ENCODE data around the gene SHKBP1. TPM values are rescaled to one million over a fixed set of nuclear protein-coding genes. Genes with fewer than 3 reads are reported as not detected.

The SHKBP1 gene
- total RNA-seq, 2 experiments from 2014 or later, result 49.4 to 115 TPM

DNA sequence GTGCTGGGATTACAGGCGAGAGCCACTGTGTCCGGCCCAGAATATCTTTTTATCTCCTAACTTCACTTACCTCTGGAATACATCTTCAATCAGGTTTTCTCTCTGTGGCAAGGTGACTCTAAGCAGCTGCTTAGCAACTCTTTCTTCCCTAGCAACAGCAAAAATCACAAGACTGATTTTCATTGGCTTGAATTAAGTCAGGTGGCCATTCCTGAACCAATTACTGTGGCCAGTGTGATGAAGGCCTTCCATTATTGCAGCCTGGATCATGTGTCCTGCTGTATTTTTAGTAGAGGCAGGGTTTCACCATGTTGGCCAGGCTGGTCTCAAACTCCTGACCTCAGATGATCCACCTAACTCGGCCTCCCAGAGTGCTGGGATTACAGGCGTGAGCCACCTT lies 15.5 kb downstream of the SHKBP1 start:
- BruUV-seq (replicated peaks), result no TSS peak
- H3K9me2 ChIP-seq (ENCODE audit: insufficient read depth, low read length), result no peaks in the 10 kb centered on the region
- no peak for TF ChIP-seq CTCF (conservative IDR thresholded peaks at IDR 0.05; ENCODE audit: low read length)
- TF ChIP-seq EZH2phosphoT487 (IDR thresholded peaks at IDR 0.05; ENCODE audit: borderline replicate concordance, low read depth, low read length), result no peak
- intact Hi-C loops (cut with micrococcal nuclease; ENCODE audit: unreplicated experiment), result no loop called here
- no peak overlapping the region for H2AFZ ChIP-seq (ENCODE audit: low read length)
- no peaks in the 10 kb centered on the region for H3K36me3 ChIP-seq (ENCODE audit: insufficient read depth, low read length)
- no peaks in the 10 kb centered on the region for H3K9me3 ChIP-seq (ENCODE audit: low read length)
- peak; percentile 79 for DNase-seq (ENCODE audit: low spot score)
- no peak overlapping the region for H3K27ac ChIP-seq (ENCODE audit: low read depth, low read length, poor library complexity, severe bottlenecking)
- H3K4me2 ChIP-seq (ENCODE audit: low read length), result no peak overlapping the region
- no peaks in the 10 kb centered on the region for H3K79me2 ChIP-seq (ENCODE audit: insufficient read depth, low read depth, low read length)
- no peak overlapping the region for H3K4me3 ChIP-seq (ENCODE audit: low read depth, low read length, poor library complexity, severe bottlenecking)
- peaks cover 17% of the 10 kb centered on the region for H3K4me1 ChIP-seq (ENCODE audit: insufficient read depth, low read length, poor library complexity, severe bottlenecking)
- ChIA-PET CTCF (ENCODE audit: unreplicated experiment) (no interaction called here), POLR2A (no interaction called here)
- no peaks in the 10 kb centered on the region for H4K20me1 ChIP-seq (ENCODE audit: insufficient read depth, low read length)

DNA sequence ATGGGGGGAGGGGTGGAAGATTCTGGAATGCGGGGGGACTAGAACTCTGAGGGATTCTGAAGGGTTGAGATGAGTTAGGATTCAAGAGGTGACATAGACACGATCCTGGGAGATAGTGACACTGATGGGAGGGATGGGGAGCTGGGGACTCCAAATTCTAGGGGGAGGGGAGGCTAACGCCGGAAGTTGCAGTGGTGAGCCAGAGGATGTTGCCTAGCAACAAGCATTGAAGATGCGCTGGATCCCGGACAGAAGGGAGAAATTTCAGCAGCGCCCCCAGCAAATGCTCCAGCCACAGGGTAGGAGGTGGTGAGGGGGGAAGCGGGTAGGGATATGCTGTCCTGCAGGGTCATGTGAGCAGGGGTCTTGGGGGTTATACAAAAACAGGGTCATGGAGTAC lies 17.6 kb downstream of the SHKBP1 start:
- intact Hi-C loops (cut with micrococcal nuclease; ENCODE audit: unreplicated experiment), result no loop called here
- ChIA-PET CTCF (ENCODE audit: unreplicated experiment) (interaction anchor here (1.3 kb wide), 1 partner anchor 9 kb away, joined by 5 read pairs; no protein-coding TSS in a partner anchor), POLR2A (no interaction called here)
- Histone ChIP-seq H3K4me3 (ENCODE audit: low read depth, low read length, poor library complexity, severe bottlenecking) (peak overlapping the region; percentile 6), H4K20me1 (ENCODE audit: insufficient read depth, low read length) (no peaks in the 10 kb centered on the region), H3K36me3 (ENCODE audit: insufficient read depth, low read length) (no peaks in the 10 kb centered on the region), H3K9me3 (ENCODE audit: low read length) (no peaks in the 10 kb centered on the region), H2AFZ (ENCODE audit: low read length) (peak overlapping the region; percentile 24; the same call in 1 of the 2 replicates), H3K4me1 (ENCODE audit: insufficient read depth, low read length, poor library complexity, severe bottlenecking) (peaks cover 29% of the 10 kb centered on the region), H3K27ac (ENCODE audit: low read depth, low read length, poor library complexity, severe bottlenecking) (no peak overlapping the region), H3K4me2 (ENCODE audit: low read length) (peak overlapping the region; percentile 40), H3K79me2 (ENCODE audit: insufficient read depth, low read depth, low read length) (no peaks in the 10 kb centered on the region), H3K9me2 (ENCODE audit: insufficient read depth, low read length) (no peaks in the 10 kb centered on the region)
- no peak for TF ChIP-seq EZH2phosphoT487 (IDR thresholded peaks at IDR 0.05; ENCODE audit: borderline replicate concordance, low read depth, low read length)
- no peak for TF ChIP-seq CTCF (conservative IDR thresholded peaks at IDR 0.05; ENCODE audit: low read length)
- BruUV-seq (replicated peaks), result no TSS peak
- DNase-seq (ENCODE audit: low spot score), result peak; percentile 36

DNA sequence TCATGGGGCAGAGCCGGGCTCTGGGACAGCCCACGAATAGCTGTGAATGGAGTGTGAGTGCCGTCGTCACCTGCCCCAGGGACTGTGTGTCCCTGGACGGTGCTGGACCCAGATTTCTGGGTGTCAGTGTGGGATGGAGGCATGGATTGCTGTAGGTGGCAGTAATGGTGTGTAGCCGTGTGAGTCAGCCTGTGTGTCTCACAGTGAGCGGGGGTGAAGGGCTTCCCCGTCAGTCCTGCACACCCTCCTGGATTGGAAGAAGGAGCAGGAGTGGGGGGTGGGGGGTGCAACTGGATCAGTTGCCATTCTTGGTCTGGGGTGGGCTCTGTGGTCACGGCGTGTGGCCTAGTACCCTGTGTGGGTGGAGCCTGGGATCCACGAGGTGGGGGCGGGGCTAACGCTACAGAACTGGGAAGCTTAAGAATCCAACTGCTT lies 18.0 kb downstream of the SHKBP1 start:
- Histone ChIP-seq H3K4me2 (ENCODE audit: low read length) (peak overlapping the region; percentile 40), H3K27ac (ENCODE audit: low read depth, low read length, poor library complexity, severe bottlenecking) (no peak overlapping the region), H3K9me3 (ENCODE audit: low read length) (no peaks in the 10 kb centered on the region), H3K4me3 (ENCODE audit: low read depth, low read length, poor library complexity, severe bottlenecking) (peak overlapping the region; percentile 6), H2AFZ (ENCODE audit: low read length) (peak overlapping the region; percentile 24; the same call in 1 of the 2 replicates), H3K4me1 (ENCODE audit: insufficient read depth, low read length, poor library complexity, severe bottlenecking) (peaks cover 33% of the 10 kb centered on the region), H3K36me3 (ENCODE audit: insufficient read depth, low read length) (no peaks in the 10 kb centered on the region), H3K79me2 (ENCODE audit: insufficient read depth, low read depth, low read length) (no peaks in the 10 kb centered on the region), H3K9me2 (ENCODE audit: insufficient read depth, low read length) (no peaks in the 10 kb centered on the region), H4K20me1 (ENCODE audit: insufficient read depth, low read length) (no peaks in the 10 kb centered on the region)
- TF ChIP-seq EZH2phosphoT487 (IDR thresholded peaks at IDR 0.05; ENCODE audit: borderline replicate concordance, low read depth, low read length) (no peak), CTCF (conservative IDR thresholded peaks at IDR 0.05; ENCODE audit: low read length) (no peak)
- no peak for DNase-seq (ENCODE audit: low spot score)
- BruUV-seq (replicated peaks), result no TSS peak
- POLR2A ChIA-PET, result no interaction called here
- intact Hi-C loops (cut with micrococcal nuclease; ENCODE audit: unreplicated experiment), result no loop called here
- CTCF ChIA-PET (ENCODE audit: unreplicated experiment), result interaction anchor here (1.3 kb wide), 1 partner anchor 9 kb away, joined by 5 read pairs; no protein-coding TSS in a partner anchor
